GF-D8 (cell line): ENCODE data around the gene COL6A3.
"Not testable (repeated sequence)": the region's sequence is repeated elsewhere in the genome, so short reads cannot be mapped to it uniquely, and the experiment has no call there.

Experiments
- DNase-seq: peaks from one replicate; lab custom pipeline; 2025; lab: John Stamatoyannopoulos, UW

Gene COL6A3

GRCh38 chr2:237412988-237413776 lies 782 bp downstream of the COL6A3 start:
- DNase-seq, result no peak

DNA sequence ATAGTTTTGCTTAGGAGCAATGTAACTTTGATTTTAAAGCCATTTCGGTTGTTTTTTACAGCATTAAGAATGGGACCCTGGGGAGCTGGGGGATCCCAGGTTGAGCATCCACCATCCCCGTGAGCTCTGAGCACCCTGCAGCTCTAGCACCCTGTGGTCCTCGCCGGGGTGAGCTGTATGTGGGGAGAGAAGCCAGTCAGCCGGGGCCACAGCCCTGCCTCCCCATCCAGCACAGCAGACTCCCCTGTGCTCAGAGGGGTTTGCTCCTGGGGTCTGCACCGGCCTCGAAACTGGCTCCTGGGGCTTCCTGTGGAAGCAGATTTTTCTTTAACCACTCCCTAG lies 1.3 kb downstream of the COL6A3 start:
- no peak for DNase-seq

GRCh38 chr2:237411683-237412423 lies 2.1 kb downstream of the COL6A3 start:
- no peak for DNase-seq

- DNase-seq, result no peak
Observed at GRCh38 chr2:237411092-237411601, 2.8 kb downstream of the COL6A3 start.

DNA sequence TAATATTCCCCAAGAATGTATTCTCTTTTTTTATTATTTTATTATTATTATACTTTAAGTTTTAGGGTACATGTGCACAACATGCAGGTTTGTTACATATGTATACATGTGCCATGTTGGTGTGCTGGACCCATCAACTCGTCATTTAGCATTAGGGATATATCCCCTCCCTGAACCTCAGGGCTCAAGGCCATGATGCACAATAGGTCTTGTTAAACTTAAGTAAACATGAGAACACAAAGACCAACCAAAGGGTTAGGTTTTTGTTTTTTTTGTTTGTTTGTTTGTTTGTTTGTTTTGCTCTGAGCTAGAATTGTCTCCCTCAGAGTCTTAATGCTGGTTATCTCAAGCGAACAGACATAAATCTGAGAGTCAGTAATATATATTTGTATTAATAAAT lies 4.7 kb downstream of the COL6A3 start:
- DNase-seq, result not testable (repeated sequence)

- no peak for DNase-seq
Observed at GRCh38 chr2:237408335-237409000, 5.5 kb downstream of the COL6A3 start.

- no peak for DNase-seq
Observed at GRCh38 chr2:237407700-237408099, 6.3 kb downstream of the COL6A3 start.

GRCh38 chr2:237406371-237406895 lies 7.5 kb downstream of the COL6A3 start:
- DNase-seq, result no peak

GRCh38 chr2:237405605-237406004 lies 8.4 kb downstream of the COL6A3 start:
- no peak for DNase-seq

DNA sequence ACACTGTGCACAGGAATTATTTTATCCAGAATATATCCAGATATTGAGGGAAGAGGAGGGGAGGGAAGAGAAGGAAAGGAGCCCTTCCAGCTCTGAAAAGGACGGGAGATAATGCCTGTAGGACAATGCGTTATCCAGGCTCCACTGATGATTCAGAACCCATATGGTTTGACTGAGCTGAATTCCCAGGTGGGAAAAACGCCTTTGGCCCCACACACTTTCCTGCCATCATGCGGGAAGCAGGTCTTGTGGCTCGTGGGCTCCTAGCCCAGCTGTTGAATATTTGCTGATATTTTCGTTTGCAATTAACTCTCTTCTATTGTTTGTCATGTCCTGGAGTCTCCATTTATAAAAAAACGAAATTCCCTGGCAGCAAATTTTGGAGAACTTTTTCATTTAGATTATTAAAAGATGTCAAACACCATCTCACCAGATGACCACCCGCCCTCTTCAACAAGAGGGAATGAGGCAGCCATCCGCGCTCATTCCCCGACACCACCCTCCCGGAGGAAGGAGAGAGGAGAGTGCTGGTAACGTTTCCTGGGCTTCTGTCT lies 8.9 kb downstream of the COL6A3 start:
- DNase-seq, result no peak

GRCh38 chr2:237404413-237404812 lies 9.6 kb downstream of the COL6A3 start:
- DNase-seq, result no peak

DNA sequence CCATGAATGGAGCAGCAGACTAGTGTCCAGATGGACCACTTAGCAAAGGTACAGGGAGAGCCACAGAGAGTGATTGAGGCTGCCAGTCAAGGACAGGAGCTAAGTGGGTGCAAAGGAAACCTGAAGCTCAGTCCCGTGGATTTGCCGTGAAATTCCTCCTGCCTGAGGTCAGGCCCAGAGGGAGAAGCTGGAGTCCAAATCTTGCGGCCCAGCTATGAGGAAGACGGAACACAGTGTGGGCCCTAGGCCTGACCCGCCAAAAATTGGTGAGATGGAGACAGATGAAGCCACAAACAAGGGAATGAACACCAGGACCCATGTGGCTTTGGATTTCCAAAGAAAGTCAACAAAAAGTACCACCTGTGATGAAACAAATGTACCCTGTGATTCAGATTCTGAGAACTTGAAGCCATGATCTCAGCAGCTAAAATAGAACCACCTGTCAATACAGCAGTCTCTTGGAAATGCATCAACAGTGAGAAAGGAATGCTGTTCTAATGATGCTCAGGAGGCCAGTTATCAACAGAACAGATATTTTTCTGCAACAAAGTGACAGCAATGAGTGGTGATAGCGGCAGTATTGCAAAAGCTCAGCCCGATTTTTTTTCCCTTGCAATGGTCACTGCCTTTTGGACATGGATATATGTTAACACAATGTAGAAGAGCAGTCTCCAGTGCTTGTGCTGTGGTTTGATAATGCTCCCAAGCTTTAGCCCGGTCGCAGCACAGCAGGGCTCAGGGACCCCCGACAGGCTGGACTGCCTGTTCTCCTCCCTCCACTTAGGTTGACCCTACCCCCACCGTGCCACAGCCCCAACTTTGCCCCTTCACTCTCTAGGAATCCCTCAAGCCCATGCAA lies 10.7 kb downstream of the COL6A3 start:
- DNase-seq, result no peak

- no peak for DNase-seq
Observed at GRCh38 chr2:237400199-237400598, 13.8 kb downstream of the COL6A3 start.

- DNase-seq, result no peak
Observed at GRCh38 chr2:237397072-237397471, 16.9 kb downstream of the COL6A3 start.

DNA sequence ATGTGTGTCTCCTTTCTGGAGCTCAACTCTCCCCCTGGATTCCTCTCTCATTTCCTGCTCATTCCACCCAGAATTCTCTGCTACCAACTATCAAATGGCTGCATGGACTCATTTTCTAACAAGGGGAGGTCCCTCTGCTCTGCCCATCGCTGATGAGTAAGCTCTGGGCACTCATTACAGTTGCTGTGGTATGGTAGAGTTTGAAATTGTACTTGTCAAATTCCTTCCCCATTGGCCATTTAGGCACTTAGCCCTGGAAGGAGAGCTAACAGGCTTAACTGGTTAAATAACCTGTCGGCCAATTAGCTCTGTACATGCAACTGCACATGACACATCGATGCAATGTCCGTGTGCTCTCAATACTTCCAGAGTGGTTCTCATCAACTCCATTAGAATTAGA lies 20.4 kb downstream of the COL6A3 start:
- DNase-seq, result no peak

- DNase-seq, result no peak
Observed at GRCh38 chr2:237392186-237392585, 21.8 kb downstream of the COL6A3 start.

- DNase-seq, result no peak
Observed at GRCh38 chr2:237391140-237391539, 22.8 kb downstream of the COL6A3 start.

- DNase-seq, result no peak
Observed at GRCh38 chr2:237390235-237390634, 23.7 kb downstream of the COL6A3 start.

DNA sequence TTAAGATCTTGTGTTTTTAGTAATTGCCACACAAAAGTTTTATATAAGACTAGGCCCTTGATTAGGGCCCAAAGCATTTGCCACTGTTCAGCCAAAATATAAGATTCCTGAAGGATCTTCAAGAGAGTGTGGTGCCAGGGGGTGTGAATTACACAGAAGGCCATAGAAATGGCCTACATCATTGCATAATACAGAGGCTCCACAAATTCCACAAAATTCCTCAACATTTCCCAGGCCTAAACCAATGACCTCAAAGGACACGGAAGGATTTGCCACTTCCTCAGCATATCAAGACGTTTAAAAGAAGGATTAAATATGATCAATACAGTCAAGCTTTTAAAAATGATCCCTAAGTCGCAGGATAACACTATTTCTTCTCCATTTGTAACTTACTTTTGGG lies 24.1 kb downstream of the COL6A3 start:
- DNase-seq, result no peak

- DNase-seq, result no peak
Observed at GRCh38 chr2:237388036-237388435, 25.9 kb downstream of the COL6A3 start.

- no peak for DNase-seq
Observed at GRCh38 chr2:237384672-237385020, 29.3 kb downstream of the COL6A3 start.
